HG03442 (cell line): ENCODE results near the gene PPP4R2.

Source experiments
- ATAC-seq: cut with Tn5 transposase; IDR thresholded peaks from one replicate; pipeline ENCODE4 v1.9.1; 2021; ENCODE audit warnings: mild to moderate bottlenecking, moderate library complexity; ENCODE audit not compliant: unreplicated experiment

PPP4R2 gene

GRCh38 chr3:73068419-73068818 lies 71.8 kb downstream of the PPP4R2 start:
- no peak for ATAC-seq

- ATAC-seq = no peak
These were observed 72.6 kb downstream of the PPP4R2 start for GRCh38 chr3:73069187-73069586.

DNA sequence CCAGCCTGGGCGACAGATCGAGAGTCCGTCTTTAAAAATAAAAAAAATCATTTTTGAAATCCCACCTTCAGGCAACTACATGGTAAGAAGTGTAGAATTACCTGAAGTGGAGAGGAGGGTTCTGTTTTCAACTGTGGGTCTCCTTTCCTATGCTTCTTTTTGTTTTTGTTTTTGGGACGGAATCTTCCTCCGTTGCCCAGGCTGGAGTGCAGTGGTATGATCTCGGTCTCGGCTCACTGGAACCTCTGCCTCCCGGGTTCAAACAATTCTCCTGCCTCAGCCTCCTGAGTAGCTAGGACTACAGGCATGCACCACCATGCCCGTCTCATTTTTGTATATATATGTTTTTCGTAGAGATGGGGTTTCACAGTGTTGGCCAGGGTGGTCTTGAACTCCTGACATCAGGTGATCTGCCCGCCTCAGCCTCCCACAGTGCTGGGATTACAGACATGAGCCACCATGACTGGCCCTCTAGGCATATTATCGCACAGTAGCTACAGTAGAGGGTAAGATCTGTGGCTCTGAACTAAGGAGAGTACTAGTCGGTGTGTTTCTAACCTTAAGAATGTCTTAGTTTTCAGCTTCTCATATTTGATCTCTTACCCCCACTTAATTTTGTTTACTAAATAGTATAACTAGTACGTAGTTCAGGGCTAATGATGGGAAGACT lies 73.3 kb downstream of the PPP4R2 start:
- ATAC-seq = no peak

DNA sequence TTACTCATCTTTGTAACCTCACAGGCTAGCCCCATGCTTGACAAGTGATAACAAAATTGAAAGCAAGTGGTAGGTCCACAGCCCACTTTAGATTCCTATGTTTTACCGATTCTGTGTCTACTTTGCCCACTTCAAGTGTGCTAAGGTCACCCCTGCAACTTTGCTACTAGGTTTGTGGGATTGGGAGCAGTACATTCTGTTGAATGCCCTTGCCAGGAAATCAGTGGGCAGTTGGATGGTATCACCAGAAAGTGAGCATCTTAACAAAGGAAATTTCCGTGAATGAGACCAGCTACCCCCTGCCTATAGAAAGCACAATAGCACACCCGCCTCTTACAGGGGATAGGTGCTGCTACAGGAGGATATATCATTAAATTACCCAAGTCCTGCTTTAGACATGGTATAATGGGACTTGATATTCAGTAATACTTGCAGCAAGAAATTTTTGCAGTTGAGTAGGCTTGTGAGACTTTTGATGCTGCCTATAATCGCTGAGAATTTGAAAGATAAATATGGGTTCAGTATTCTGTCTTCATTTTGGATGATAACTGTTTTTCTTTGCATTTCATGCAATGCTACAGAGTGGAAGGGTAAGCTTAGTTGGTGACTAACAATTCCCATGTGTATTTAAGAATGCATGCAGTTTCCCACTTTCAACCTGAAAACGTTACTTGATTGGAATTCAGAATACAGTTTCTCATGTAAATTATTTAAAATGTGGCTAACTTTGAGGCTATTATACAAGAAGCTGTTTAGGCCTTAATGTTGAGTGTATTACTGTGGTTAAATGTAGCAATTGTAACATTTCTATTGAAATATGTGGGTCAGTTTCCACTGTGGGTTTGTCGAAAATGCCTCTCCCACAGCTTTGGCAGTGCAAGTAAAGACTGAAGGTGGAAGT lies 74.3 kb downstream of the PPP4R2 start:
- ATAC-seq = no peak

GRCh38 chr3:73071952-73072351 lies 75.3 kb downstream of the PPP4R2 start:
- no peak for ATAC-seq

DNA sequence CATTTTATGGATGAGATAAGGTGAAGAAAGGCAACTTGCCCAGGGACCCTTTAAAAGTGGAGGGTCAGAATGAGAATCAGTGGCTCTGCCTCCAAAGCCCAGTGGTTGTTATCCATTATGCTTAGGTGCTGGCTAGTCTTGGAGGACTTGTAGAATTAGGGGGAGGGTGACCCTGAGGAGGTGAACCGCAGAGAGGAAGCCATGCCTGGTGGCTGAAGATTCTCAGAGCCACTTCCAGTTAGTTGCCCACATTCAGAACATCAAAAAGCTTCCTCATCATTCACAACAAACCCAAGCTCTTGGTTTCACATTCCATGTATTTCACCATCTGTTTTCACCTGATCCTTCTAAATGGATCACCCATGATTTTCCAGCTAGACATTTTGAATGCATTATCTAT lies 76.0 kb downstream of the PPP4R2 start:
- ATAC-seq = no peak

DNA sequence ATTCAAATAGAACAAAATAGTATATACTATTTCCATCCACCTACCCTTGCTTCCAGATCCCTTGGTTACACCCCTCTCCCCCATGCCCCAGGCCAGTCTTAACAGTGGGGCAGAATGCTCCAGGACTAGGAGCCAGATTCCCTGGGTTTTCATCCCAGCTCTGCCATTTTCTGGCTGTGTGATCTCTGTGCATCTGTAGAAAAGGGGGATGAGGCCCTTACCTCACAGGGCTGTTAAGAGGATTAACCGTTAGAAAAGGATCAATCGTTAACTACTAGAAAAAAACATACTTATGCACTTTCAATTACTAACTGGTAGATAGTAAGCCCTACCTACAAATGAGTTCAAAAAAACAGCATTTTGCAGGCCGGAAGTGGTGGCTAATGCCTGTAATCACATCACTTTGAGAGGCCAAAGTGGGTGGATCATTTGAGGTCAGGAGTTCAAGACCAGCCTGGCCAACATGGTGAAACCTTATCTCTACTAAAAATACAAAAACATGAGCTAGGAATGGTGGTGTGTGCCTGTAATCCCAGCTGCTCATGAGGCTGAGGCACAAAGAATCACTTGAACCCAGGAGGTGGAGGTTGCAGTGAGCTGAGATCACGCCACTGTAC lies 76.6 kb downstream of the PPP4R2 start:
- ATAC-seq = no peak

GRCh38 chr3:73074781-73075180 lies 78.2 kb downstream of the PPP4R2 start:
- ATAC-seq = no peak

DNA sequence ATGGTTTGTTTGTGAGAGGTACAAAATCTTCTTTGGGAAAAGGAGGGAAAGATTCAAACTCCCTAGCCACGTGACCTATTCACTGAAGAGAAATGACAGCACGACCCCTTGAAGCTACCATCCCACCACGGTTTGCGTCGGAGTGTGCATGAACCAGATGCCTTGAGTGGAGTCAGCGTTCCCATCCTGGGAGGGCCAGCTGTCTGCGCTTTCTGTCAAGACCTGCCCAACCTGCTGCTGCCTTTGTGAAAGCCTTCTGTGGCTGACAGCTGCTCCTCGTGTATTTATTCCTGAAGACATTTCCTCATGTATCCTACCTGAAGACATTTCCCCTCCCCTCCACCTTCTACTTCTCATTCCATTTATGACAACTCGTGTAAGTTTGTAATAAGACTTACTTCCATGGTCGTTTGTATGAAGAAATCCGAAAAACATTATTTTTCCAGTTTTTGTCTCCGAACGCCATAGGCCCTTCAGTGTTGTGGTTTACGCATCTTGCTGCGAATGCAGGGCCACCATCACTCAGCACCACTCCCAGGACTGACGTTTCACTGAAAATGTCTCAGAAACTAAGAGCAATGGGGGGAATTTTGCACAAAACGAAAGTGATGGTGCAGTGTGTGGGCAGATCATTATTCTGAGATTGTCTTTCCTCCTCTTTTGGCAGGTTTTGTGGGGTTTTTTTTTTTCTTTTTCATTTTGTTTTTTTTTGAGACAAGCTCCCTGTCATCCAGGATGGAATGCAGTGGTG lies 83.8 kb downstream of the PPP4R2 start:
- peak; percentile 75 for ATAC-seq

GRCh38 chr3:73081140-73081539 lies 84.5 kb downstream of the PPP4R2 start:
- no peak for ATAC-seq

DNA sequence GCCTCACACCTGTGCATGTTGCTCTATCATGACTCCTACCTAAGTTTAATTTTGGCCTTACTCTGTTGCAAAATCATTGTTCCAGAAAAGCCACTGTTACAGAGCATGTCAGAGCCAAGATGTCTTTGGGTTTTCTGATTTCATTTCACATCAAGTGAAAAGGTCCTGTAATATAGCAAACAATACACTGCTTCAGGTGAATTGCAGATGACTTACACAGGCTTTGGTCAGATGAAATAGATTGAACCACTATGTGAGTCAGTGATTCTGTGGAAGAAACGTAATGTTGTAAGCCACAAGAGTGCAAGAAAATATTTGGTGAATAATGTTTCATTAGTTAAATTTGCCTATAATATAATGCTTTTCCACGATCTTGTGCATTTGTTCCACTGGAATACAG lies 87.6 kb downstream of the PPP4R2 start:
- no peak for ATAC-seq

DNA sequence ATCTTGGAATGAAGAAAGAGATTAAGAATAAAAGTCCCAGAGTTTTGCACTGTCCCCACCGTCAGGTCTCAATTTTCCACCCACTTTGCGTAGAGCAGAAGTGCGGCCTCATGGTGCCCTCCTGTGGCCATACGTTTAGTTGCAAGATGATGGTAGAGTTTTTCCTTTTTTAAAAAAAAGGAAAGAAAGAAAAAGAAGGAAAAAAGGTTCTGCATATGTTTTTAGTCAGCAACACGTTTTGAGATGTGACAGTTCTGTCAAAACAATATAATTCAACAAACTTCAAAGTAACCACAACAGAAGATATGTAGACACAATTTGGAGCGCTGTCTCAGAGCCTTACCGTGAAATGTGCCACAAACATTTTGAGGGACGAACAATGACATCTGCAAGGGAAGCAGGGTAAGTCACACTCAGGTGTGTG lies 89.5 kb downstream of the PPP4R2 start:
- no peak for ATAC-seq

- ATAC-seq = peak; percentile 69
These were observed 97.5 kb downstream of the PPP4R2 start for GRCh38 chr3:73094129-73094528.

- ATAC-seq = no peak
These were observed 98.3 kb downstream of the PPP4R2 start for GRCh38 chr3:73094951-73095350.

DNA sequence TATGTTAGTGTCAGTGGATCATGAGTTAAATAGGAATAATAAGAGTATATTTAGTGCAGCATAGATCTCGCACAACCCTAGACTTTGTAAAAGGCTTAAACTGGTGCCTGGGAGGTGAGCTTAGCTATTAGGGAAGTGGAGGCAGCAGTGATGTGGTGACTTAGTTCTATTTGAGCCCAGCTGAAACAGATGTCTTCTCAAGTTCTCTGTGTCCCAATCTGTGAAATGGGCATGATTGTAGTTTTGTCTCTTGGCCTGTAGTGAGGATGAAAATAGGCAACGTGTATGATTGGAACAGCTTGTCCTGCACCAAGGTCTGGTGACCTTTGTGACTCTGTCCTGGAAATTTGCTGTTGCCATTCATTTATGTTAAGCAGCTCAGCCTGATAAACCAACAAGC lies 99.6 kb downstream of the PPP4R2 start:
- ATAC-seq = no peak

GRCh38 chr3:73098026-73098425 lies 101.4 kb downstream of the PPP4R2 start:
- no peak for ATAC-seq

DNA sequence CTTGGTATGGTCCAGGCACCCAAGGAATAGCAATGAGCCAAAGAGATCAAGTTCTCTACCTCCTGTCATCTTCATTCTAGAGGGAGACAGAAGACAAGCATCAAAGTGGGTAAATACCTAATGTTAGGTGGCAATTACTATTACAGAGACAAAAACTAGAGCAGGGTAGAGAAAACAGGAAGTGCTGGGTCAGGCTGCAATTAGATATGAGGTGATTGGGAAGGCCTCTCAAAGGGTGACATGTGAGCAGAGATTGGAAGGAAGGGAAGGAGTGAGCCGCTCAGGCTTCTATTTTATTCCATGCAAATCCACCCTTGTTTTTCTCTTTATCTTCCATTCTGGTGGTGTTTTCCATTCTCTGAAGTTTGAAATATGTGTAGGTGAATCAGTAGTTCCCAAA lies 102.3 kb downstream of the PPP4R2 start:
- ATAC-seq = no peak

- ATAC-seq = peak; percentile 87
These were observed 104.3 kb downstream of the PPP4R2 start for GRCh38 chr3:73100741-73101559.

DNA sequence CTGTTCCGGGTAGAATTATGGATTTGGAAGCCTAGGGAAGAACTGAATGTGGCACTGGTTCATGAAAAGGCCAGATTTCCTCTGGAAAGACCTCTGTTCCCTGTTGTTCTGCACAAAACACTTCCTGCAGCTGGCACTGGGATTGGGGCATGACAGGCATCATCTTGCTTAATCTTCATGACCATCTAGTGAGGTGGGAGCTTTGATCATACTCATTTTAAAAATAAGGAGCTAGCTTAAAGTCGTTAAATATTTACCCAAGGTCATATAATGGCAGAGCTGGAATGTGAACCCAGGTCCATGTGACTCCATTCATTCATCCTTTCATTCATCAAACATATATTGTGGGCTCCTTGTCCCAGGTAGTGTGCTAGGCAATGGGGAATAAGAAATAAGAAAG lies 105.3 kb downstream of the PPP4R2 start:
- ATAC-seq = no peak

DNA sequence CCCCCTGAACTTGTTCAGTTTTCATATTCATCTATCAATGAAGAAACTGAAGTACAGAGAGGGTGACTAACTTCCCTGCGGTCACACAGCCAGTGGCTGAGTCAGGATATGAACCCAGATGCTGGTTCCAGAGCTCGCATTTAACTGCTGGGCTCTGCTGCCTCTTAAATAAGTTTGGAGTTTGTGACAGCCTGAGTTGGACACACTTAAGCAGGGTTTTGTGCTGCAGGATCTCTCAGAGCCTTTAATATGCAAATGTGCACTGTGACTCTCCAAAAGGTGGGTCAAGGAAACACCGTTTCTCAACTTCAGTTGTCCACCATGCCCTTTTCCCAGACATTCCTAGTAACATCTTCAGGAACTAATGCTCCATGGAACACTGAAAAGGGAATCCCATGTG lies 110.6 kb downstream of the PPP4R2 start:
- no peak for ATAC-seq
